HT1080 (cell line): Measurements from ENCODE around the gene RORC. TPM values are rescaled to one million over a fixed set of nuclear protein-coding genes. Genes with fewer than 3 reads are reported as not detected.
A peak's percentile ranks its signal among the peaks of the same experiment; 100 is the strongest.
"Not testable (repeated sequence)": the region's sequence is repeated elsewhere in the genome, so short reads cannot be mapped to it uniquely, and the experiment has no call there.

Source experiments
- DNase-seq: peaks from one replicate; pipeline ENCODE4 v3.0.0-alpha.2; 2015; ENCODE audit warnings: low read depth
- polyA plus RNA-seq, 2 experiments: library from polyadenylated mRNA; depleted of rRNA; stranded (reverse); fragments of >200 nt; gene quantifications; 2 replicates each; pipeline ENCODE4 v1.2.3, GENCODE V29; 2015
- total RNA-seq: library from RNA; depleted of rRNA; stranded (reverse); fragments of >200 nt; shearing (Covaris generic); gene quantifications from 2 replicates; pipeline ENCODE4 v1.2.3, GENCODE V29; 2014; rRNA removed

The RORC gene
- 0.03 TPM in 1 of 2 replicates, not detected in the other for total RNA-seq
- 0.03 TPM in 1 of 2 replicates, not detected in the other for polyA plus RNA-seq (2015; cell fraction: cytosol; rRNA removed)
- polyA plus RNA-seq (2015; cell fraction: nucleus; rRNA removed), result not detected in 2 replicates

GRCh38 chr1:151831605-151832004 is at the start of gene RORC:
Gene RORC, minus strand, starts transcription at chr1:151831802. Its CDS starts 38 bp downstream, at chr1:151831764.
- DNase-seq, result no peak

GRCh38 chr1:151875419-151876097 is 44.0 kb upstream of the RORC start:
- DNase-seq, result no peak

GRCh38 chr1:151872776-151873175 is 41.2 kb upstream of the RORC start:
- DNase-seq, result not testable (repeated sequence)

GRCh38 chr1:151871284-151872030 is 39.9 kb upstream of the RORC start:
- no peak for DNase-seq

GRCh38 chr1:151868486-151868885 is 36.9 kb upstream of the RORC start:
- DNase-seq, result no peak

- peak; percentile 79 for DNase-seq
These were observed 36.3 kb upstream of the RORC start for GRCh38 chr1:151867765-151868411.

- DNase-seq, result no peak
These were observed 35.7 kb upstream of the RORC start for GRCh38 chr1:151867321-151867720.

- no peak for DNase-seq
These were observed 32.8 kb upstream of the RORC start for GRCh38 chr1:151864411-151864810.

GRCh38 chr1:151862604-151863003 is 31.0 kb upstream of the RORC start:
- DNase-seq, result no peak

GRCh38 chr1:151860504-151861187 is 29.0 kb upstream of the RORC start:
- DNase-seq, result no peak

GRCh38 chr1:151859891-151860293 is 28.3 kb upstream of the RORC start:
- no peak for DNase-seq

GRCh38 chr1:151858886-151859665 is 27.5 kb upstream of the RORC start:
- DNase-seq, result no peak

- DNase-seq, result peak; percentile 50
These were observed 26.6 kb upstream of the RORC start for GRCh38 chr1:151858030-151858746.

GRCh38 chr1:151855933-151856332 is 24.3 kb upstream of the RORC start:
- DNase-seq, result no peak

GRCh38 chr1:151855516-151855915 is 23.9 kb upstream of the RORC start:
- not testable (repeated sequence) for DNase-seq

- no peak for DNase-seq
These were observed 23.1 kb upstream of the RORC start for GRCh38 chr1:151854658-151855057.

- DNase-seq, result no peak
These were observed 21.9 kb upstream of the RORC start, which contains the start of gene THEM5 for GRCh38 chr1:151853411-151853943. Gene THEM5, minus strand, starts transcription at chr1:151853712. Its CDS starts 147 bp downstream, at chr1:151853565.

- no peak for DNase-seq
These were observed 21.1 kb upstream of the RORC start for GRCh38 chr1:151852733-151853132.

- no peak for DNase-seq
These were observed 20.3 kb upstream of the RORC start for GRCh38 chr1:151851886-151852285.

GRCh38 chr1:151849871-151850270 is 18.3 kb upstream of the RORC start:
- no peak for DNase-seq
